GM21526 (cell line): ENCODE measurements around the gene STPG3.

ENCODE experiments used
- ATAC-seq: cut with Tn5 transposase; IDR thresholded peaks from one replicate; pipeline ENCODE4 v1.9.1; 2021; ENCODE audit warnings: moderate library complexity; ENCODE audit not compliant: unreplicated experiment, low FRiP score

The STPG3 gene

GRCh38 chr9:137251194-137251461, at the start of gene STPG3:
Gene STPG3, plus strand, starts transcription at chr9:137251286. Its CDS starts 1 bp downstream, at chr9:137251287.
- ATAC-seq, result no peak

DNA sequence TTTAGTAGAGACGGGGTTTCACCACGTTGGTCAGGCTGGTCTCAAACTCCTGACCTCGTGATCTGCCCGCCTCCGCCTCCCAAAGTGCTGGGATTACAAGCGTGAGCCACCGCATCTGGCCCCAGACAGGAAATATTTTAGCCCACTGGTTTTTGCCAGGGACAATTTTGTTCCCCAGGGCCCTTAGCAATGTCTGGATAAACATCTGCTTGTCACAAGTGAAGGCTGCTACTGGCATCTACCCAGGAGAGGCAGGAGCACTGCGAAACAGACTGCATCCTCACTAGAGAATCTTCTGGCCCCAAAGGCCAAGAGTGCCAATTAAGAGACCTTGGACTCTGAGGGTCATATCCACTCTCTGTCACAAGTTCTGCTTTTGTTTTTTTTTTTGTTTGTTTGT, 48.1 kb upstream of the STPG3 start:
- no peak for ATAC-seq

- no peak for ATAC-seq
Observed at GRCh38 chr9:137204731-137205125, 46.4 kb upstream of the STPG3 start.

DNA sequence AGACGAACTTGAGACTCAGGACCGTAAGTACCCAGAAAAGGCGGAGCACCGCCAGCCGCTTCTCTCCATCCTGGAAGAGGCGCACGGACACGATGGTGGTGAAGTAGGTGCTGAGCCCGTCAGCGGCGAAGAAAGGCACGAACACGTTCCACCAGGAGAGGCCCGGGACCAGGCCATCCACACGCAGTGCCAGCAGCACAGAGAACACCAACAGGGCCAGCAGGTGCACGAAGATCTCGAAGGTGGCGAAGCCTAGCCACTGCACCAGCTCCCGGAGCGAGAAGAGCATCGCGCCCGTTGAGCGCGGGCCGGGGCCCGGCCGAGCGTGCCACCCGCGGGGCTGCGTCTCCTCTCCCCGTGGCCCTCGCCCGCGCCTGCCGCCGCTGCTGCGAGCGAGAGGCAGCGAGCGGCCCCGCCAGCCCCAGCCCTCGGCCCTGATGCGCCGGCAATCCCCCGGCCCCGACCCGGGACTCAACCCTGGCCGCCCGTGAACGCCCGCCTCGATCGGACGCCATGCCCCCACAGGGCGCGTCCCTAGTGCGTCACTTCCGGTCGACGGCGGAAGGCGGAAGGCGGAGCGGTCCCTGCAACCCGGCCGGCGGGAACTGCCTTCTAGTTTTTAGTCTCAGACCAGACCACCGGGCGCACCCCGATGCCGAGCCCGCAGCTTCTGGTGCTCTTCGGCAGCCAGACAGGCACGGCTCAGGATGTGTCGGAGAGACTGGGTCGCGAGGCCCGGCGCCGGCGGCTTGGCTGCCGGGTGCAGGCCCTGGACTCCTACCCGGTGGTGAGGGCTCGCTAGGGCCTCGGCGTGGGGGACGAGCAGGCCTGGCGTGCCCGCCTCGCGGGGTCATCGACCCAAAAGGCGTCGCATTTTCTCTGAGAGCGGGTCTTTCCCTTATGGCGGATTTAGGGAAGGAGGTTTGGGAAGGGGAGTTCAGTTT, 45.7 kb upstream of the STPG3 start, which contains the start of the genes NDOR1 and TMEM203:
Gene NDOR1, plus strand, starts transcription at position 575 of the 944 bp plus-strand sequence. Its CDS starts 78 bp downstream, at position 653.
Gene TMEM203, minus strand, starts transcription at position 523 of the 944 bp plus-strand sequence. Its CDS starts 234 bp downstream, at position 289.
- peak; percentile 45 for ATAC-seq

GRCh38 chr9:137206602-137207001, 44.5 kb upstream of the STPG3 start:
- no peak for ATAC-seq

DNA sequence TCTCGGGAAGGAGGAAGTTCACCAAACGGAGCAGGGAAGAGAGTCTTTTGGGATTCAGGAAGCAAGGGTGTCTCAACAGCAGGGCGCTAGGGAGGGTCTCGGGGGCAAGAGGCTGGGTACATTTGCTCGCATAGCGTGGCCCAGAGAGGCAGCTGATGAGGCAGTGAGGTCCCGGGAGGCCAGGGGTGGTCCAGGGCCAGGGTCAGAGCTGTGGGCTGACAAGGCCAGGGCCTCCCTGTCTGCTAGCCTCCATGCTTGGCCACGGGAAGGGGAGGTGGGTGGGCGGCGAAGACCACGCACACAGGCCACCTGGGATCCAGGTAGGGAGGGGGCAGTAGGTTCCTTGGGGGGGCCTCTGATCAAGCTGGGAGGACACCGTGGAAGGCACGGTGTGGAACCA, 39.6 kb upstream of the STPG3 start:
- no peak for ATAC-seq

DNA sequence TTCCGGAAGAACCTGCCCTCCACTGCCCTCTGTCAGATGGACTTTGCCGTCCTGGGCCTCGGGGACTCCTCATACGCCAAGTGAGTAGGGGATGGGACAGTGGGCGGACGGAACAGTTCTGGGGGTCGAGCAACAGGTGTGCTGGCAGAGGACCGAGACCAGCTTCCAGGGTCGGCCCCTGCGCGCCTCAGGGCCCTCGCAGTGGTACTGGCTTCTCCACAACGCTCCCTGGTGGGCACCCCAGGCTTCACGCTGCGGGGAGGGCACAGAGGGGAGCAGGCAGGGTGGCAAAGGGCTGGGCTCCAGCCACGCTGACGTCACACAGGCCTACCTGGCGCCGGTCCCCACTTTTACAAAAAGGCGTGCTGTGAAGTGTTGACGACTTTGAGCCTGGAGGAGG, 38.6 kb upstream of the STPG3 start:
- no peak for ATAC-seq

- no peak for ATAC-seq
Observed at GRCh38 chr9:137213160-137214060, 37.7 kb upstream of the STPG3 start.

DNA sequence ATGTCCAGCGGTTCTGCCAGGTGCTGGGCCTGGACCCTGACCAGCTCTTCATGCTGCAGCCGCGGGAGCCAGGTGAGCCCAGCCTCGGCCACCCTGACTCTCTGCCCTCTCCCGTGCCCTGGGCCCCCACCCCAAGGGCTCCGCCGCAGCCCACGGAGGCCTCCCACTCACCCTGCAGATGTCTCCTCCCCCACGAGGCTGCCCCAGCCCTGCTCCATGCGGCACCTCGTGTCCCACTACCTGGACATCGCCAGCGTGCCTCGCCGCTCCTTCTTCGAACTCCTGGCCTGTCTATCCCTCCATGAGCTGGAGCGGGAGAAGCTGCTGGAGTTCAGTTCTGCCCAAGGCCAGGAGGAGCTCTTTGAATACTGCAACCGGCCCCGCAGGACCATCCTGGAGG, 36.5 kb upstream of the STPG3 start:
- no peak for ATAC-seq

GRCh38 chr9:137215196-137215986, 35.7 kb upstream of the STPG3 start:
- no peak for ATAC-seq

DNA sequence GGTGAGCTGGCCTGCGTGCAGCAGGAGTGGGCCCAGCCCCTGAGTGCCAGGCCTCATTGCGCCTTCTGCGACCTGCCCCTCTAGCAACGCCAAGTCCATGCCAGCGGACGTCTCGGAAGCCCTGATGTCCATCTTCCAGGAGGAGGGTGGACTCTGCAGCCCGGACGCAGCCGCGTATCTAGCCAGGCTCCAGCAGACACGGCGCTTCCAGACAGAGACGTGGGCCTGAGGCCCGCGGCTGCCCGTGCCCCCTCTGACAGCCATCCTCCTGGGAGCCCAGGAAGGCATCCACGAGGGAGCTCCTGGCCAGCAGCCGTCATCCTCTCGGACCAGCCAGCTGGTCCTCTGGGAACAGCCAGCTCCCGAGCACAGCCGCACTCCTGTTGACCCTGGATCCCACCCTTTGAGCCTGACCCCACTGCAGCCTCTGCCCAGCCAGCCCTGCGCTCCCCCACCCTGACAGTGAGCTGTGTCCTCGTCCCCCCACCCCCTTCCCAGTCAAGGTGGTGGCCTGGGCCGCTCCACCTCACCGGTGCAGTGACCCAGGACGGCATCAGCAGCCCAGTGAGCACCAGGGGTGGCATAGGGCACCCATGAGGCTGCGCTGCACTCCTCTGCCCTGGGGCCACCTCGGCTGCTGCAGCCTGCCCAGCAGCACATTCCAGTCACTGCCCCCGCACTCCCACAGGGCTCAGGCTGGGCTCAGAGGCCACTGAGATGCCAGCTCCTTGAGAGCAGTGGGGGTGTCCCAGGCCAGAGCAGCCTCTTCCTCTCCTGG, 34.7 kb upstream of the STPG3 start:
- no peak for ATAC-seq

- no peak for ATAC-seq
Observed at GRCh38 chr9:137217276-137218211, 33.5 kb upstream of the STPG3 start.

GRCh38 chr9:137218212-137218753, 32.8 kb upstream of the STPG3 start:
- ATAC-seq, result no peak

DNA sequence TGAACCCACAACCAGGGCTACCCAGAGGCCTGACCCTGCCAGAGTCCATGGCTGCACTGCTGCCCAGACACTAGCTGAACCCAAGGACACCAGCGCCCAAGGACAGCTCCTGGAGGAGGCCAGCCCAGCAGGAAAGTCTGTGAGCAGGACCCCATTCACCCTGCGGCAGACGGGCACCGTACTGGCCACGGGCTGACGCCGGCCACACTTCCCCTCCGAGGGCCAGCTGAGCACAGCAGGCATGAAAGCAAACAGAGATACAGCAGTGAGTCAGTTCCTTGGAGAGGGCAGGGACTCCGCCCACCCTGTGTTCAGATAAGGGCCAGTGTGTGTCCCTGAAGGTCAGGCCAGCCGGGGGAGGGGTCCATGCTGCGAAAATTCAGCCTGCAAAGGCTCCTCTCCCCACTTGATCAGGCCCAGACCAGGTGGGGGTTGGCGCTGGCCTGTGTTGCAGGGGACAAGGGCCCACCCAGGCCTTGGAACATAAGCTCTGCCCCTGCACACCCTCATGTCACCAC, 32.3 kb upstream of the STPG3 start:
- no peak for ATAC-seq

GRCh38 chr9:137219757-137220316, 31.2 kb upstream of the STPG3 start:
- ATAC-seq, result no peak

DNA sequence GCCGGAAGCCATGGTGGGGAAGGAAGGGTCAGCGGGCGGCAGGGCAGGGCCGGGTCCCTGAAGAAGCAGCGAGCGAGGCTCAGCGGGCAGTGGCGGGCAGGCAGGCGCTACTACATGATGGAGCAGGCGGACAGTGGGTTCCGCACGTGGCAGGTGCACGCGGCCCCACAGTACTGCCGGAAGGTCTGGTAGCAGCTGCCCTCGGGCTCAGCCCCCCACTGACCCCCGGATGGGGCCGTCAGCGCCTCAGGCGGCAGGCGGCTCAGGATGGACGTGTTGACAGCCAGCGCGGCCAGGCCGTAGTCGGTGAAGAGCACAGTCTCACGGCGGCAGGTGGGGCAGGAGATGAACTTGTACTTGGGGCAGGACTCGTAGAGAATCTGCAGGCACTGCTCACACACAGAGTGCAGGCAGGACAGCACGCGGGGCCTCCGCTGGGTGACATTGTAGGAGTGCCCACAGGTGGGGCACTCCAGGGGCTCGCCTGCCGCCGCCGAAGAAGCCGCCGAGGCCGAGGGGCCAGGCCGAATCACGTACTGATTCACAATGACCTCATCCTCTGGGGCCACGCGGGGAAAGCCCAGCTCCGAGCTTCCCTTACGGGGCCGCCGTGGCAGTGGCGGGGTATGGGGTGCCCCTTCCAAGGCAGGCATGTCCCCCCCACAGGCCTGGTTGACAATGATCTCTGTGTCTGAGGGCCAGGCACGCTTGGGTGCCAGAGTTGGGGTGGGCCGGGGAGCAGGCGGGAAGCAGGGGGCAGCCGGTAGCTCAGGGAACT, 30.6 kb upstream of the STPG3 start:
- ATAC-seq, result no peak

DNA sequence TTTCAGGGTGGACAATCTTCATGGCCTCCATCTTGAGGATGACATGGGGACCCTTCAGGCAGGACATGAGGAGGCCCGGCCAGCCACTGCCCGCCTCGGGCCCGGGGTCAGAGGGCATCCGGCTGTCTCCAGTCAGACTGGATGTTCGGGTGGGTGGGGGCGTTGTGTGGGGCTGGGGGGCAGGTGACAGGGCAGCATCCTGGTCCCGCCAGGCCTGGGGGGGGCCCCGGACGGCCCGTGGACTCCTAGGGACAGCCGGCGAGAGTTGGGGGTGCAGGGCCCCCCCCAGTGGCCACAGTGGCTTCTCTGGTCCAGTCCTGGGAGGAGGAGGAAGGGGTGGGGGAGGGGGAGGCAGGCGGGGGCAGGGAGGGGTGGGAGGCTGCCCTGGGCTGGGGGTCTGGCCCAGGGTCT, 30.0 kb upstream of the STPG3 start:
- no peak for ATAC-seq
